GM12892 (cell line): ENCODE measurements around the gene STK39.

Experiments used
- POLR2A ChIP-seq: IDR thresholded peaks from 2 replicates; pipeline ENCODE4 v1.6.1; 2011; ENCODE audit warnings: low read depth, low read length, control low read depth
- POLR2AphosphoS5 ChIP-seq: IDR thresholded peaks from 2 replicates; pipeline ENCODE4 v1.6.1; 2011; ENCODE audit warnings: low read depth, low read length, control low read depth
- TAF1 ChIP-seq: IDR thresholded peaks from 2 replicates; pipeline ENCODE4 v1.6.1; 2011; ENCODE audit warnings: low read depth, mild to moderate bottlenecking, control low read depth, low read length, borderline replicate concordance

GRCh38 chr2:167972746-167973145 lies 274.6 kb downstream of the STK39 start:
- no peak for TF ChIP-seq POLR2A
- TF ChIP-seq POLR2AphosphoS5, result no peak
- no peak for TF ChIP-seq TAF1
